Vagina (tissue), 2 donors: ENCODE results near the gene SIK3. TPM values are rescaled to one million over a fixed set of nuclear protein-coding genes. Genes with fewer than 3 reads are reported as not detected.

Experiments used
- DNase-seq, 2 donors: peaks; one replicate each; pipeline ENCODE4 v3.0.0-alpha.2; 2017; ENCODE audit errors: extremely low spot score in 2 of 2
- H3K27ac ChIP-seq: fragments of 200-600 bp; sonication (generic); one replicate; pipeline ENCODE4 v1.5.1; 2019
- H3K27me3 ChIP-seq: fragments of 200-600 bp; sonication (generic); one replicate; pipeline ENCODE4 v1.5.1; 2019
- H3K36me3 ChIP-seq, 2 donors: fragments of 200-600 bp; sonication (generic); one replicate each; pipeline ENCODE4 v1.5.1; 2017 to 2019
- H3K4me1 ChIP-seq: fragments of 200-600 bp; sonication (generic); one replicate; pipeline ENCODE4 v1.5.1; 2019
- H3K4me3 ChIP-seq, 2 donors: fragments of 200-600 bp; sonication (generic); 1 replicate in 1 of 2; 2 replicates in 1 of 2; pipeline ENCODE4 v1.5.1; 2016 to 2019
- H3K9me3 ChIP-seq: fragments of 200-600 bp; sonication (generic); one replicate; pipeline ENCODE4 v1.5.1; 2019
- POLR2A ChIP-seq, 2 donors: fragments of 450-650 bp; IDR thresholded peaks; one replicate each; pipeline ENCODE4 v1.6.1; 2017; ENCODE audit warnings: antibody characterized with exemption in 2 of 2, mild to moderate bottlenecking in 2 of 2, moderate library complexity in 2 of 2
- POLR2AphosphoS5 ChIP-seq, 2 donors: sonication (generic); formaldehyde crosslinking; IDR thresholded peaks; one replicate each; pipeline ENCODE4 v1.9.0; 2017; ENCODE audit warnings: antibody characterized with exemption in 2 of 2, mild to moderate bottlenecking in 2 of 2, low read depth in 1 of 2; ENCODE audit not compliant: insufficient read depth in 1 of 2
- intact Hi-C: fragments of 100-400 bp; cut with DNase I; formaldehyde crosslinking; loops from one replicate; pipeline ENCODE4 v1.15.1; 2023
- total RNA-seq: library from RNA; depleted of rRNA; stranded (reverse); fragments of >200 nt; gene quantifications from one replicate; pipeline ENCODE4 v1.2.3, GENCODE V29; 2016
- TF ChIP-seq, protein P1 (sequence below), 3 experiments: fragments of 450-650 bp in 2 of 3; fragments of 200-600 bp in 1 of 3; sonication (generic) in 1 of 3; IDR thresholded peaks; one replicate each; pipeline ENCODE4 v1.5.1; 2017 to 2019; ENCODE audit warnings: antibody characterized with exemption in 3 of 3, mild to moderate bottlenecking in 2 of 3, moderate library complexity in 2 of 3

SIK3 gene
- total RNA-seq, 1 donor from 2014 or later, result 39.0 TPM

DNA sequence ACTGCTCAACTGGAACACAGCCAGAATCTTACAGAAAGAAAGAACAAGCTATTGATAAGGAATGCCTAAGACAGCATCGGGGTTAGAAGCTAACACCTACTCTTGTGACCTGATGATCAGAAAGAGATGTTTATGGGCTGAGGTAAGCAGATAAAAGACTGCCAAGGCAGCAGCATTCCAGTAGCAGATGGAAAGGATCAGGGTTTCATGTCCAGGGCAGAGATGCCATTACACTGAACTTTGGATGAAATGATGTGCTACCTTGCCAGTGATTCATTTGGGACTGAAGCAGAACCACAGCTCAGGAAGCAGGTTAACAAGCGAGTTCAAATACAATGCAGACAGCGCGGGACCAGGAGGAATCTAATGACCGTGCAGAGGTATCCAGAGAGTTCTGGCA, 233.7 kb downstream of the SIK3 start:
- Histone ChIP-seq H3K36me3 (peaks cover 0 to 88% of the 10 kb centered on the region in 2 donors), H3K4me1 (no peaks in the 10 kb centered on the region), H3K27me3 (no peaks in the 10 kb centered on the region), H3K9me3 (no peaks in the 10 kb centered on the region), H3K27ac (no peak overlapping the region), H3K4me3 (no peak overlapping the region)
- no peak for TF ChIP-seq POLR2AphosphoS5 (IDR thresholded peaks at IDR 0.05; ENCODE audit: insufficient read depth in 1 of 2, low read depth in 1 of 2)
- TF ChIP-seq, protein P1, sequence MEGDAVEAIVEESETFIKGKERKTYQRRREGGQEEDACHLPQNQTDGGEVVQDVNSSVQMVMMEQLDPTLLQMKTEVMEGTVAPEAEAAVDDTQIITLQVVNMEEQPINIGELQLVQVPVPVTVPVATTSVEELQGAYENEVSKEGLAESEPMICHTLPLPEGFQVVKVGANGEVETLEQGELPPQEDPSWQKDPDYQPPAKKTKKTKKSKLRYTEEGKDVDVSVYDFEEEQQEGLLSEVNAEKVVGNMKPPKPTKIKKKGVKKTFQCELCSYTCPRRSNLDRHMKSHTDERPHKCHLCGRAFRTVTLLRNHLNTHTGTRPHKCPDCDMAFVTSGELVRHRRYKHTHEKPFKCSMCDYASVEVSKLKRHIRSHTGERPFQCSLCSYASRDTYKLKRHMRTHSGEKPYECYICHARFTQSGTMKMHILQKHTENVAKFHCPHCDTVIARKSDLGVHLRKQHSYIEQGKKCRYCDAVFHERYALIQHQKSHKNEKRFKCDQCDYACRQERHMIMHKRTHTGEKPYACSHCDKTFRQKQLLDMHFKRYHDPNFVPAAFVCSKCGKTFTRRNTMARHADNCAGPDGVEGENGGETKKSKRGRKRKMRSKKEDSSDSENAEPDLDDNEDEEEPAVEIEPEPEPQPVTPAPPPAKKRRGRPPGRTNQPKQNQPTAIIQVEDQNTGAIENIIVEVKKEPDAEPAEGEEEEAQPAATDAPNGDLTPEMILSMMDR (IDR thresholded peaks at IDR 0.05), result no peak
- no peak for TF ChIP-seq POLR2A (IDR thresholded peaks at IDR 0.05)
- intact Hi-C loops, result no loop called here
- no peak for DNase-seq

DNA sequence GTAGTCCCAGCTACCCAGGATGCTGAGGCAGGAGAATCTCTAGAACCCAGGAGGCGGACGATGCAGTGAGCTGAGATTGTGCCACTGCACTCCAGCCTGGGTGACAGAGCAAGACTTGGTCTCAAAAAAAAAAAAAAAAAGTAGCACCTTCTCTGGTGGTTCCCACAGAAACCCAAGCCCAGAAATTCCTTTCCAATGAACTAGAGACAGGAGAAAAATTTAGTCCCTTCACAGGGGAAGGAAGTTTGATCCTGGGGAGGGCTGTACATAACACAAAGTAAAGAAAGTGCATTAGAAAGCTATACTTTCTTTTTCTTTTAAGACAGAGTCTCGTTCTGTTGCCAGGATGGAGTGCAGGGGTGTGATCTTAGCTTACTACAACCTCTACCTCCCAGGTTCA, 235.3 kb downstream of the SIK3 start:
- H3K27ac ChIP-seq, result no peak overlapping the region
- no peak overlapping the region for H3K4me3 ChIP-seq
- no peaks in the 10 kb centered on the region for H3K9me3 ChIP-seq
- TF ChIP-seq POLR2AphosphoS5 (IDR thresholded peaks at IDR 0.05; ENCODE audit: insufficient read depth in 1 of 2, low read depth in 1 of 2) (no peak), POLR2A (IDR thresholded peaks at IDR 0.05) (no peak)
- TF ChIP-seq, protein P1 (IDR thresholded peaks at IDR 0.05), result no peak
- H3K27me3 ChIP-seq, result no peaks in the 10 kb centered on the region
- H3K4me1 ChIP-seq, result no peaks in the 10 kb centered on the region
- intact Hi-C loops, result no loop called here
- no peak for DNase-seq
- peaks cover 0 to 85% of the 10 kb centered on the region in 2 donors for H3K36me3 ChIP-seq

DNA sequence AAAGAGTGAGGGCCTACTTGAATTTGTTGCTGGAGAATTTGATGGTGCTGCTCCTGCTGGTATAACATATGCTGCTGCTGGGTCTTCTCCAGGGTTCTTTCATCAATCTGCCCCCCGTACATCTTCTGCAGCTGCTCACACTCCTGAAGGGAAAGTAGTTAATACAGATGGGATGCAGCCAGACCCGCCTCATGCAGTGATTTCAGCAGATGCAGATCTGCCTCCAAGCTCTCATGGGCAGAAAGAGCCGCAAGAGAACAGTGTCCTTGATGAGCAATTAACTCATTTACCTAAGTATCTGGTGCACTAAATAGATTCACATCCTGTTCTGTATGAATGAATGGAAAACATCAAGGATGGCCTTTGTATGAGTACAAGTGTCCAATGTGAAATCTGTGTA, 236.0 kb downstream of the SIK3 start:
- intact Hi-C loops, result no loop called here
- Histone ChIP-seq H3K36me3 (peaks cover 0 to 82% of the 10 kb centered on the region in 2 donors), H3K9me3 (no peaks in the 10 kb centered on the region), H3K27ac (no peak overlapping the region), H3K4me1 (no peaks in the 10 kb centered on the region), H3K4me3 (no peak overlapping the region), H3K27me3 (no peaks in the 10 kb centered on the region)
- TF ChIP-seq, protein P1 (IDR thresholded peaks at IDR 0.05), result no peak
- TF ChIP-seq POLR2A (IDR thresholded peaks at IDR 0.05) (no peak), POLR2AphosphoS5 (IDR thresholded peaks at IDR 0.05; ENCODE audit: insufficient read depth in 1 of 2, low read depth in 1 of 2) (no peak)
- DNase-seq, result no peak

DNA sequence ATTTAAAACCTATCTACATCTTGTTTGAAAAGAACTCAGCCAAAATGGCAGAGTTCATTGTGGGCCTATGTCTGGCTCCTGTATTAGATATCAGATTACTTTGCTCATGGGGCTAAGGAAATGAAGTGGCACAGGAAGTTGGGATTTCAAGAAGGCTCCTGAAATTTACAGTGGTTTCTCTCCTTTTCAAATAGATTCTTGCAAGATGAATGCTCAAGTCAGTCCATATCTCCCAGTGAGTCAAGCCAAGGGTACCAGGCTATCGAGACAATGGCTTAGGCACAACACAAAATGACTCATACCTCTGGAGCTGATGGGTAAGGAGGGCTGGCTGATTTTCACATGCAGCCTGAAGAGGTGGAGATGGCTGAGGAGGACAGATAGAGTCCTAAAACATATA, 236.7 kb downstream of the SIK3 start:
- intact Hi-C loops, result no loop called here
- TF ChIP-seq POLR2A (IDR thresholded peaks at IDR 0.05), result no peak
- H3K4me1 ChIP-seq, result no peaks in the 10 kb centered on the region

DNA sequence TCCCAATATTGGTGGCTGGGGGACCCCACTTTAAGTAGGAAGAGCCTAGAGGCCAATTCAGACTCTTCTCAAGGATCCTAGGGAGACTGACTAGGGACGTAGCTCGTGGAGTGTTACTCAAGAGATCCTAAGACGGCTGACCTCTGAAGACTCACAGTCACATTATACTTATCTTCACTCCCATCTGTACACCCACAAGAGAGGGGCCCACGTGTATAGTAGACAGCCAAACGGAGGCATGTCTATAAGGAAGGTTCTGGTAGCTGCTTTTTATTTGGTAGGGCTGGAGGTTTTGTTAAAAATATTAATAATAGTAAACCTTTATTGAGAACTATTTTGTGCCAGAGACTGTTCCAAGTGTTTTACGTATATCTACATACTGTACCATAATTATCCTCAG, 237.9 kb downstream of the SIK3 start:
- TF ChIP-seq, protein P1 (IDR thresholded peaks at IDR 0.05), result no peak
- TF ChIP-seq POLR2AphosphoS5 (IDR thresholded peaks at IDR 0.05; ENCODE audit: insufficient read depth in 1 of 2, low read depth in 1 of 2) (no peak), POLR2A (IDR thresholded peaks at IDR 0.05) (no peak)
- Histone ChIP-seq H3K27ac (no peak overlapping the region), H3K4me3 (no peak overlapping the region), H3K9me3 (no peaks in the 10 kb centered on the region), H3K36me3 (peaks cover 0 to 69% of the 10 kb centered on the region in 2 donors), H3K27me3 (no peaks in the 10 kb centered on the region), H3K4me1 (no peaks in the 10 kb centered on the region)
- intact Hi-C loops, result no loop called here
- DNase-seq, result no peak

More for the DNA sequence above, 236.7 kb downstream of the SIK3 start:
- Histone ChIP-seq H3K4me3 (no peak overlapping the region), H3K9me3 (no peaks in the 10 kb centered on the region), H3K36me3 (peaks cover 0 to 76% of the 10 kb centered on the region in 2 donors), H3K27ac (no peak overlapping the region), H3K27me3 (no peaks in the 10 kb centered on the region)
- DNase-seq, result no peak
